A673 (cell line): ENCODE results near the gene EXOC4.

ENCODE experiments used
- EZH2 ChIP-seq: fragments of 200-600 bp; sonication (generic); IDR thresholded peaks from 2 replicates; pipeline ENCODE4 v1.6.1; 2017; ENCODE audit warnings: borderline replicate concordance, low read depth, mild to moderate bottlenecking, mixed read lengths, antibody characterized with exemption, low read length; ENCODE audit not compliant: poor library complexity, severe bottlenecking
- TF ChIP-seq, protein P1 (sequence below): fragments of 300-800, 200-600 bp; sonication (generic); conservative IDR thresholded peaks from 2 replicates; pipeline ENCODE4 v1.5.1; 2017; ENCODE audit warnings: low read depth, mild to moderate bottlenecking, antibody characterized with exemption, low read length, moderate library complexity, mixed read lengths

DNA sequence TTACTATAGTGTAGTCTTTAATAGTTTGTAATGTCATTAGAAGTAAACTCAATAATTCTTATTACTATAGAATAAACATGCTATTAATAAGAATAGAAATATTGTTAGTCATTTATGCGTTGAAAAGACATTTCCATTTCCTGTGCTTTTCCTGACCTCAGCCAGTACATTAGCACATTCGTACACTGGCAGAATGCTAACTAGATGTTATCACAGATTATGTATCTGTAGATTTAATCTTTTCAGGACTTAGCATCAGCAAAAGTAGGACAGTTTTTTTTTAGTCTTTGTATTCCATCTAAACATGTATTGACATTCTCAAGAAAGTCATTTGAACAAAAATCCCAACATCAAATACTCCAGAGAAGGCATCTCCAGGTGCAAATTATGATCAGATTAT, 158.5 kb downstream of the EXOC4 start:
- TF ChIP-seq, protein P1, sequence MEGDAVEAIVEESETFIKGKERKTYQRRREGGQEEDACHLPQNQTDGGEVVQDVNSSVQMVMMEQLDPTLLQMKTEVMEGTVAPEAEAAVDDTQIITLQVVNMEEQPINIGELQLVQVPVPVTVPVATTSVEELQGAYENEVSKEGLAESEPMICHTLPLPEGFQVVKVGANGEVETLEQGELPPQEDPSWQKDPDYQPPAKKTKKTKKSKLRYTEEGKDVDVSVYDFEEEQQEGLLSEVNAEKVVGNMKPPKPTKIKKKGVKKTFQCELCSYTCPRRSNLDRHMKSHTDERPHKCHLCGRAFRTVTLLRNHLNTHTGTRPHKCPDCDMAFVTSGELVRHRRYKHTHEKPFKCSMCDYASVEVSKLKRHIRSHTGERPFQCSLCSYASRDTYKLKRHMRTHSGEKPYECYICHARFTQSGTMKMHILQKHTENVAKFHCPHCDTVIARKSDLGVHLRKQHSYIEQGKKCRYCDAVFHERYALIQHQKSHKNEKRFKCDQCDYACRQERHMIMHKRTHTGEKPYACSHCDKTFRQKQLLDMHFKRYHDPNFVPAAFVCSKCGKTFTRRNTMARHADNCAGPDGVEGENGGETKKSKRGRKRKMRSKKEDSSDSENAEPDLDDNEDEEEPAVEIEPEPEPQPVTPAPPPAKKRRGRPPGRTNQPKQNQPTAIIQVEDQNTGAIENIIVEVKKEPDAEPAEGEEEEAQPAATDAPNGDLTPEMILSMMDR: no peak
- no peak for TF ChIP-seq EZH2
